H1 (cell line): ENCODE measurements around the gene AOPEP. TPM values are rescaled to one million over a fixed set of nuclear protein-coding genes. Genes with fewer than 3 reads are reported as not detected.

Experiments
- CTCF ChIA-PET: fragments of 300-600 bp; sonication (Branson Sonifier 250); formaldehyde crosslinking; loops from one replicate; lab custom pipeline; 2021; ENCODE audit not compliant: partially characterized antibody; lab: Charles Lee
- POLR2A ChIA-PET: fragments of 300-600 bp; sonication (Branson Sonifier 250); formaldehyde crosslinking; loops from one replicate; lab custom pipeline; 2021; ENCODE audit warnings: inconsistent platforms; ENCODE audit not compliant: partially characterized antibody; lab: Charles Lee
- DNase-seq, 2 experiments: peaks; one replicate each; pipeline versions ENCODE4 v3.0.0 to v3.0.0-alpha.2; 2010 to 2022; ENCODE audit warnings: low spot score in 2 of 2, low read depth in 1 of 2, mixed read lengths in 1 of 2
- FAIRE-seq: peaks from 2 replicates; lab custom pipeline; 2011; peaks lifted over from hg19 to GRCh38; lab: Jason Lieb, UNC
- H2AFZ ChIP-seq: 2 replicates; pipeline ENCODE4 v1.8.1; 2012; ENCODE audit warnings: low read length, inconsistent platforms
- H2AK5ac ChIP-seq: 2 replicates; pipeline ENCODE4 v1.6.1; 2013; ENCODE audit warnings: low read depth, low read length
- H2BK120ac ChIP-seq: replicated peaks from 2 replicates; pipeline ENCODE3; 2013; ENCODE audit warnings: low read depth, low read length, inconsistent platforms
- H2BK12ac ChIP-seq: 2 replicates; pipeline ENCODE4 v1.6.1; 2013; ENCODE audit warnings: low read depth, low read length
- H2BK15ac ChIP-seq: 2 replicates; pipeline ENCODE4 v1.6.1; 2013; ENCODE audit warnings: low read length
- H2BK20ac ChIP-seq: 2 replicates; pipeline ENCODE4 v1.6.1; 2013; ENCODE audit warnings: low read length
- H2BK5ac ChIP-seq: 2 replicates; pipeline ENCODE4 v1.6.1; 2013; ENCODE audit warnings: low read depth, low read length
- H3K14ac ChIP-seq: 2 replicates; pipeline ENCODE4 v1.6.1; 2013; ENCODE audit warnings: inconsistent platforms; ENCODE audit not compliant: insufficient read length
- H3K18ac ChIP-seq: 2 replicates; pipeline ENCODE4 v1.6.1; 2013; ENCODE audit warnings: low read length; ENCODE audit errors: extremely low read depth
- H3K23ac ChIP-seq: 2 replicates; pipeline ENCODE4 v1.6.1; 2013; ENCODE audit warnings: inconsistent platforms; ENCODE audit not compliant: insufficient read length
- H3K23me2 ChIP-seq: 2 replicates; pipeline ENCODE4 v1.6.1; 2013; ENCODE audit warnings: low read depth, low read length
- H3K27ac ChIP-seq: 2 replicates; pipeline ENCODE4 v1.6.1; 2011; ENCODE audit warnings: low read depth, low read length, inconsistent platforms
- H3K27me3 ChIP-seq, 4 experiments: replicated peaks in 1 of 4; 1 replicate in 1 of 4; 2 replicates in 3 of 4; pipeline versions ENCODE4 v1.6.1 to v1.8.1; 2011 to 2013; ENCODE audit warnings: low read length in 3 of 4, mild to moderate bottlenecking in 3 of 4, inconsistent platforms in 2 of 4, mixed read lengths in 2 of 4, moderate library complexity in 1 of 4; ENCODE audit not compliant: control insufficient read depth in 3 of 4, insufficient read depth in 3 of 4; ENCODE audit errors: extremely low read depth in 1 of 4
- H3K36me3 ChIP-seq, 4 experiments: 2 replicates each; pipeline versions ENCODE4 v1.6.1 to v1.8.1; 2011 to 2013; ENCODE audit warnings: mild to moderate bottlenecking in 4 of 4, low read length in 3 of 4, moderate library complexity in 2 of 4, control low read depth in 1 of 4, inconsistent platforms in 1 of 4; ENCODE audit not compliant: insufficient read depth in 4 of 4, control insufficient read depth in 2 of 4
- H3K4ac ChIP-seq: replicated peaks from 2 replicates; pipeline ENCODE3; 2013; ENCODE audit warnings: low read length, low read depth, mixed read lengths, inconsistent platforms; ENCODE audit not compliant: insufficient read length
- H3K4me1 ChIP-seq, 4 experiments: replicated peaks in 1 of 4; 1 replicate in 1 of 4; 2 replicates in 3 of 4; pipeline versions ENCODE4 v1.6.1 to v1.8.1; 2011 to 2013; ENCODE audit warnings: low read length in 3 of 4, inconsistent platforms in 2 of 4, mixed read lengths in 1 of 4; ENCODE audit not compliant: insufficient read depth in 4 of 4, control insufficient read depth in 3 of 4
- H3K4me2 ChIP-seq, 2 experiments: 2 replicates each; pipeline versions ENCODE4 v1.6.1 to v1.8.1; 2011 to 2013; ENCODE audit warnings: low read depth in 2 of 2, low read length in 2 of 2, control low read depth in 1 of 2, inconsistent platforms in 1 of 2, mild to moderate bottlenecking in 1 of 2; ENCODE audit not compliant: insufficient read depth in 1 of 2
- H3K4me3 ChIP-seq, 4 experiments: fragments of 200-600, 300-600 bp in 1 of 4; sonication (generic), shearing (Covaris generic), sonication (Bioruptor Twin) in 1 of 4; 2 replicates each; pipeline versions ENCODE4 v1.5.1 to v1.8.1; 2011 to 2016; ENCODE audit warnings: low read length in 4 of 4, low read depth in 3 of 4, control low read depth in 2 of 4, inconsistent platforms in 2 of 4, mild to moderate bottlenecking in 2 of 4, mixed read lengths in 1 of 4, moderate library complexity in 1 of 4; ENCODE audit not compliant: insufficient read depth in 2 of 4; ENCODE audit errors: extremely low read depth in 1 of 4
- H3K56ac ChIP-seq: replicated peaks from 2 replicates; pipeline ENCODE3; 2013; ENCODE audit warnings: low read depth, mild to moderate bottlenecking, mixed read lengths, low read length, inconsistent platforms; ENCODE audit not compliant: insufficient read length
- H3K79me1 ChIP-seq: 2 replicates; pipeline ENCODE4 v1.6.1; 2013; ENCODE audit warnings: low read depth, low read length, control low read depth
- H3K79me2 ChIP-seq, 2 experiments: 2 replicates each; pipeline versions ENCODE4 v1.6.1 to v1.8.1; 2012 to 2013; ENCODE audit warnings: low read length in 2 of 2, mild to moderate bottlenecking in 2 of 2, inconsistent platforms in 1 of 2; ENCODE audit not compliant: insufficient read depth in 2 of 2, control insufficient read depth in 1 of 2
- H3K9ac ChIP-seq, 4 experiments: replicated peaks in 1 of 4; 1 replicate in 1 of 4; 2 replicates in 3 of 4; pipeline versions ENCODE4 v1.6.1 to v1.8.1; 2011 to 2013; ENCODE audit warnings: low read depth in 3 of 4, low read length in 3 of 4, control low read depth in 2 of 4, mild to moderate bottlenecking in 2 of 4, moderate library complexity in 2 of 4, inconsistent platforms in 1 of 4; ENCODE audit errors: extremely low read depth in 1 of 4
- H3K9me3 ChIP-seq, 2 experiments: 2 replicates each; pipeline versions ENCODE4 v1.6.1 to v1.8.1; 2012 to 2013; ENCODE audit warnings: mild to moderate bottlenecking in 2 of 2, moderate library complexity in 2 of 2, control low read depth in 1 of 2, inconsistent platforms in 1 of 2, low read depth in 1 of 2, low read length in 1 of 2, mixed read lengths in 1 of 2; ENCODE audit not compliant: insufficient read depth in 2 of 2
- H4K20me1 ChIP-seq, 2 experiments: replicated peaks in 1 of 2; 2 replicates each; pipeline versions ENCODE3 to v1.8.1; 2011 to 2013; ENCODE audit warnings: inconsistent platforms in 2 of 2, low read length in 2 of 2, mild to moderate bottlenecking in 1 of 2; ENCODE audit not compliant: insufficient read depth in 2 of 2, control insufficient read depth in 1 of 2
- H4K5ac ChIP-seq: 2 replicates; pipeline ENCODE4 v1.6.1; 2013; ENCODE audit warnings: low read length, low read depth, mixed read lengths, inconsistent platforms; ENCODE audit not compliant: insufficient read length
- H4K8ac ChIP-seq: 2 replicates; pipeline ENCODE4 v1.8.0; 2013; ENCODE audit warnings: mild to moderate bottlenecking, moderate library complexity, low read length, inconsistent platforms; ENCODE audit not compliant: insufficient read depth; ENCODE audit errors: extremely low read depth
- H4K91ac ChIP-seq: replicated peaks from 2 replicates; pipeline ENCODE3; 2013; ENCODE audit warnings: low read length, mixed read lengths, inconsistent platforms; ENCODE audit not compliant: insufficient read length
- ATF2 ChIP-seq: IDR thresholded peaks from 2 replicates; pipeline ENCODE4 v1.6.1; 2012; ENCODE audit warnings: low read length, inconsistent platforms
- ATF3 ChIP-seq: IDR thresholded peaks from 2 replicates; pipeline ENCODE4 v1.6.1; 2011; ENCODE audit warnings: low read depth, mild to moderate bottlenecking, low read length; ENCODE audit not compliant: insufficient read depth
- CBX5 ChIP-seq: fragments of 300-800, 300-1000 bp; sonication (generic); IDR thresholded peaks from 2 replicates; pipeline ENCODE4 v1.7.1; 2016; ENCODE audit warnings: antibody characterized with exemption, low read length, low read depth
- CHD2 ChIP-seq: IDR thresholded peaks from 2 replicates; pipeline ENCODE4 v1.6.1; 2012; ENCODE audit warnings: low read length, improper control_type of control experiment
- EZH2 ChIP-seq: fragments of 200-600 bp; sonication (generic); IDR thresholded peaks from 2 replicates; pipeline ENCODE4 v1.7.1; 2012; ENCODE audit warnings: low read depth, mild to moderate bottlenecking, moderate library complexity, low read length, inconsistent platforms; ENCODE audit not compliant: severe bottlenecking
- FOSL1 ChIP-seq: IDR thresholded peaks from 2 replicates; pipeline ENCODE4 v1.6.1; 2011; ENCODE audit warnings: mild to moderate bottlenecking, low read depth, low read length, moderate library complexity; ENCODE audit not compliant: insufficient read depth
- PHF8 ChIP-seq: fragments of 200-600 bp; sonication (generic); conservative IDR thresholded peaks from 2 replicates; pipeline ENCODE4 v1.7.1; 2012; ENCODE audit warnings: low read depth, mild to moderate bottlenecking, inconsistent platforms, low read length, moderate library complexity
- RFX5 ChIP-seq: IDR thresholded peaks from 2 replicates; pipeline ENCODE4 v1.6.1; 2011; ENCODE audit warnings: low read depth, low read length, improper control_type of control experiment, borderline replicate concordance
- SP2 ChIP-seq: IDR thresholded peaks from 2 replicates; pipeline ENCODE4 v1.6.1; 2012; ENCODE audit warnings: mild to moderate bottlenecking, low read length, inconsistent platforms
- SRF ChIP-seq: IDR thresholded peaks from 2 replicates; pipeline ENCODE4 v1.6.1; 2011; ENCODE audit warnings: mild to moderate bottlenecking, low read depth, low read length, moderate library complexity
- polyA plus RNA-seq, 7 experiments: library from polyadenylated mRNA; depleted of rRNA in 3 of 7; stranded (reverse) in 5 of 7; unstranded in 2 of 7; fragments of >200 nt in 5 of 7; fragments of 200-250 nt in 2 of 7; gene quantifications; 1 replicate in 5 of 7; 2 replicates in 1 of 7; 4 replicates in 1 of 7; pipeline versions ENCODE4 v1.2.1 to v1.2.3, GENCODE V29; 2011 to 2013; ENCODE audit warnings: missing spikeins in 2 of 7, mixed read lengths in 2 of 7
- total RNA-seq: library from RNA; stranded (reverse); fragmentation: NEBNext Ultra II Directional; extraction: Animal tissue kit (Norgen Biotek cat#: 25700); gene quantifications from 2 replicates; pipeline ENCODE4 v1.2.1, GENCODE V29; 2021

AOPEP gene
- total and polyA plus RNA-seq, 2 of the 8 experiments (the other 6 are each of a cell fraction or from before 2014, with no cell fraction given), result 6.1 to 14.3 TPM

- Histone ChIP-seq H3K23ac (no peak overlapping the region), H3K9ac (no peak overlapping the region), H4K20me1 (no peaks in the 10 kb centered on the region), H3K4me1 (peaks cover 0 to 5% (median 0%) of the 10 kb centered on the region in 4 experiments; a peak in 1 of 7 replicates), H3K27ac (no peak overlapping the region), H3K14ac (no peak overlapping the region), H2AK5ac (no peak overlapping the region), H3K4me3 (no peak overlapping the region), H4K91ac (no peak overlapping the region), H3K27me3 (no peaks in the 10 kb centered on the region), H2AFZ (no peak overlapping the region), H3K79me2 (0 out of 4 replicates have a peak, but pooled peaks cover 0 to 2% of the 10 kb centered on the region in 2 experiments), H2BK15ac (no peak overlapping the region), H3K79me1 (no peaks in the 10 kb centered on the region; the same call in 1 of the 2 replicates), H2BK12ac (no peak overlapping the region), H3K4ac (no peak overlapping the region), H3K23me2 (no peaks in the 10 kb centered on the region), H3K4me2 (no peak overlapping the region), H3K9me3 (peaks cover 4% of the 10 kb centered on the region in 2 experiments; a peak in 1 of 4 replicates), H3K56ac (no peak overlapping the region), H2BK120ac (no peak overlapping the region), H2BK5ac (no peak overlapping the region), H4K5ac (no peak overlapping the region), H3K36me3 (no peaks in the 10 kb centered on the region), H2BK20ac (no peak overlapping the region), H3K18ac (no peak overlapping the region), H4K8ac (no peak overlapping the region)
- POLR2A ChIA-PET, result no interaction called here
- no peak for TF ChIP-seq RFX5
- no peak for TF ChIP-seq FOSL1
- TF ChIP-seq CBX5, result no peak
- TF ChIP-seq CHD2, result no peak
- no peak for TF ChIP-seq PHF8
- no peak for TF ChIP-seq ATF3
- no peak for TF ChIP-seq SRF
- no peak for TF ChIP-seq ATF2
- TF ChIP-seq EZH2, result no peak
- TF ChIP-seq SP2, result no peak
- CTCF ChIA-PET, result interaction anchor here (0.6 kb wide), 1 partner anchor 903 kb away, joined by 4 read pairs; no protein-coding TSS in a partner anchor
- no peak for FAIRE-seq
- DNase-seq, result no peak
Observed at GRCh38 chr9:94840738-94841137, 114.2 kb downstream of the AOPEP start.
